CD4-positive, alpha-beta T cell treated with Interleukin-2 at 100 ng/mL for 4 hours (primary cell): ENCODE results near the gene CNBP.
A peak's percentile ranks its signal among the peaks of the same experiment; 100 is the strongest.
"Not testable (repeated sequence)": the region's sequence is repeated elsewhere in the genome, so short reads cannot be mapped to it uniquely, and the experiment has no call there.

ENCODE experiments used
- DNase-seq: peaks from one replicate; pipeline ENCODE4 v3.0.0-alpha.2; 2020; ENCODE audit warnings: low spot score

CNBP gene

GRCh38 chr3:129183569-129184395, at the start of gene CNBP:
Gene CNBP (minus strand): TSS chr3:129183896. CDS start chr3:129171757, 12,139 bp downstream.
- DNase-seq = peak; percentile 92

GRCh38 chr3:129231331-129232119, 47.8 kb upstream of the CNBP start:
- no peak for DNase-seq

GRCh38 chr3:129230311-129231019, 46.8 kb upstream of the CNBP start:
- DNase-seq = peak; percentile 46

DNA sequence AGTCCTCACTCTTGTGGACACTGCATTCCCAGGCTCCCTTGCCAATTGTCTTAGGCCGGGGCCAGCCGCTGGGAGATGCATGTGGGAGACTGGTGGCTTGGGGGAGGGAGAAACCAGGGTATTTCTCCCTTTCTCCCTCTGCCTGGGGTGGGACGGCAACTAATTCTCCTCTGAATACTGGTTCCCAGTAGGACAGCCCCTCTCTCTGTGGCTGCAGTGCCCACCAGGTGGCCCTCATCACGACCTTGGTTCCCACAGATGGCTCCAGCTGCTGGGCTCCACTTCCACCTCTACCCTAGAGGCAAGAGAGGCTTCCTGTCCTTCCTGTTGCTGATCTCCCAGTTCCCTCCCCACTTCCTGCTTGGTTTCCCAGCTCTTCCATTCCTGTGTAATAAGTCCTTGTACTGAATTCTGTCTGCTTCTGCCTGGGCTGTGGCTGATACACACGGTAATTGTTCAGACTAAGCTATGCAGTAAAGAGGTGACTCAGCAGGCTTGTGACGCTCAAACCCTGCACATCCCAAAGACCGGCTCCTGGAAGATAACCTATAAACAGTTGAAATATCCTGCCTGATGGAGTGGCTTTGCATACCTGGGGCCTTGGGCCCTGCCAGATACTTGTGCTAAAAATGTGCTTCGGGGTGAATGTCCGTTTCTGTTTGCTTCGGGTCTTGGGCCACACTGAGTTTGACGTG, 45.3 kb upstream of the CNBP start:
- no peak for DNase-seq

DNA sequence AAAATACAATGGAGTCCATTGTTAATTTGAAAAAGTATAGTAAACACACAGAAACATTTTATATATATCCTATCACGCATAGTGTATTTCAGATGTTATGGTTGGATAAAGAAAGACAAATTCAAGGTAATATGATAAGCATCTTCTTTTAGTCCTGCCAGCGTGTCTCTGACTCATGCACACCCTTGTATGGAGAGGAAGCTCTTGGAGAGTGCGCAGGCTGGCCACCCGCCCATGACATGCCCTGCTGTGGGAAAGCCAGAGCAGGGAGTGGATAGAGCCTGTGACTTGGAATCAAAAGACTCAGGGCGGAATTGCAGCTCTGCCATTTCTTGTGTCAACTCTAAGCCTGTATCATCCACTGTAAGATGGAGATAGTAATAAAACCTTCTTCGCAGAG, 42.7 kb upstream of the CNBP start:
- peak; percentile 29 for DNase-seq

DNA sequence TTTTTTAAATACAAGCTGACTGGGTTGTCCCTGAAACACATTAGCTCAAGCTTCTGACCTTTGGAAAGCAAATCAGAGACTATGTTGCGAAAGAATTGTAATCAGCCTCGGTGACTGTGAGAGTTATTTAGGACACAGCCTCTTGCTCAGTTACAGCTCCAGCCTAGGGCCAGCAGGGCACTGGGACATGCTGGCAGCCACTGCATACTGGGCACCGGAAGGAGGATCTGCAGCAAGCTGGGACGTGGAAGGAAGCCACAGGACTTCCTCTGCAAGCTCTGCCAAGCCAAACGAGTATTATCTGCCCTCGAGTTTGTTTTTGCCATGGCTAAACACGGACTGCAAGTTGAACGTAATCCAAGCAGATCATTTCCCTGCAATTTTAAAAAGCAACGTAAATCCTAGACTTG, 41.3 kb upstream of the CNBP start:
- DNase-seq = no peak

DNA sequence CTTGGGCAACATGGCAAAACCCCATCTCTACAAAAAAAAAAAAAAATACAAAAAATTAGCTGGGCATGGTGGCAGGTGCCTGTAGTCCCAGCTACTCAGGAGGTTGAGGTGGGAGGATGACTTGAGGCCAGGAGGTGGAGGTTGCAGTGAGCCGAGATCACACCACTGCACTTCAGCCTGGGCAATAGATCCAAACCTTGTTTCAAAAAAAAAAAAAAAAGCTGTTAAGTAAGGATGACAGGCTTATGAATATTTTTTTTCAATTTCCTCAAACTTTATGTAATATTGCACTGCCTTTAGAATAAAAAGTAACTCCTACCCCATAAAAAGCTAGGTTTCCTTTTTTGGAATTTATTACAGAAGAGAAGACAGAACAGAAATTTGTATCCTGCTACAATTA, 40.7 kb upstream of the CNBP start:
- DNase-seq = not testable (repeated sequence)

DNA sequence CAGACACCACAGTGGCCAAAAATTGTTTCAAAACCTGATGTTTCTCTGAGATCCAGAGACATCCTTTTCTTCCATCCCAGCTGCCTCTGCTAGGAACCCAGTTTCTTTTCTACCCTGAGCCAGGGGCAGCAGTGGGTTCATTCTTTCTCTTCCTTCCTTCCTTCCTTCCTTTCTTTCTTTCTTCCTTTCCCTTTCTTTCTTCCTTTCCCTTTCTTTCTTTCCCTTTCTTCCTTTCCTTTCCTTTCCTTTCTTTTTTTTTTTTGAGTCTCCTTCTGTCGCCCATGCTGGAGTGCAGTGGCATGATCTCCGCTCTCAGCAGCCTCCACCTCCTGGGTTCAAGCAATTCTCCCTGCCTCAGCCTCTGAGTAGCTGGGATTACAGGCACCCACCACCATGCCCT, 35.0 kb upstream of the CNBP start:
- DNase-seq = no peak

GRCh38 chr3:129213238-129213637, 29.5 kb upstream of the CNBP start:
- DNase-seq = no peak

DNA sequence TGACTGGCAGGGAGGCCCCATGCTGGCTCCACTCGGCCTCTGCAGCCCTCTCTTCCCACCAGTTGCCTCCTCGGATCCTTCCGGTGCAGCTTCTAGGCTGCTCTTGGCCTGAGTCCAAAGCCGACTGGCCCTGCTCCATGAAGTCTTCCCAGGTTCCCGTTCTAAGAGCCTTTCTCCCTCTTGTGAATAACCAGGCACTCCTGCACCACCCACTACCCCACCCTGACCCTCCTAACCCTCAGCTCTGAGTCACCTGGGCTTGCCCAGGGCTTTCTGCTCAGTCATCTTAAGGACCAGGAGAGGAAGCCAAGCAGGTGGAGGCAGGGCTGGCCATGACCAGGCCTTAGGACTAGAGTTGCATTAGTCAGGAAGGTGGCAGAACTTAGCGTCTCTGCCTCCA, 28.1 kb upstream of the CNBP start:
- DNase-seq = no peak

DNA sequence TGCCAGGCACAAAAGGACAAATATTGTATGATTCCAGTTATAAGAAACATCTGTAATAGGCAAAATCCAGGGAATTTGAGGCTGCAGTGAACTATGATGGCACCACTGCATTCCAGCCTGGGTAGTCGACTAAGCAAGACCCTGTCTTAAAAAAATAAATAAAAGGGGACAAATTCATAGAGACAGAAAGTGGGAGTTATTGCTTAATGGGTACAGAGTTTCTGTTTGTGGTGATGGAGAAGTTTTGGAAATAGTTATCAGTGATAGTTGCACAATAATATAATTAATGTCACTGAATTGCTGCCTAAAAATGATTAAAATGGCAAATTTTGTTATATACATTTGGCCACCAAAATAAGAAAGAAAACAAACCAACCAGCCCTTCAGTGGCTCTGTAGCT, 27.6 kb upstream of the CNBP start:
- DNase-seq = no peak

GRCh38 chr3:129207479-129207878, 23.8 kb upstream of the CNBP start:
- DNase-seq = no peak

GRCh38 chr3:129205109-129205832, 21.6 kb upstream of the CNBP start:
- no peak for DNase-seq

DNA sequence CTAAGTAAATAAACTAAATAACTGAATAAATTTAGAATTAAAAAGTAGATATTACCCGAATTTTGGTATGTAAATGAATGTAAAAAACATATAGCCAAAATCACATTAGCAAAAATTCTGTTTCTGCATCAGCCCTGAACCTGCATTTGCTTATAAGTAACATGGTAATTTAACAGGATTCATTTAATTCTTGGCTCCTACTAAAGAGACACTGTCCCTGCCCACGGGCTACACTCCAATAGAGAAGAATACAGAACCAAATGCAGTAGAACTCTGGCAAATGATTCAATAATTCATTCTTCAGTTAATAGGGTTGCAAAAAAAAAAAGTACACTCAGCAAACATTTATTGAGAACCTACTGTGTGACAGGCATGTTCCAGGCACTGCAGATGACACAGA, 20.8 kb upstream of the CNBP start:
- no peak for DNase-seq

GRCh38 chr3:129199366-129199765, 15.7 kb upstream of the CNBP start:
- no peak for DNase-seq

GRCh38 chr3:129197321-129197720, 13.6 kb upstream of the CNBP start:
- no peak for DNase-seq

GRCh38 chr3:129196601-129197000, 12.9 kb upstream of the CNBP start:
- DNase-seq = no peak

- no peak for DNase-seq
Measured at GRCh38 chr3:129195731-129196256, 12.1 kb upstream of the CNBP start.

DNA sequence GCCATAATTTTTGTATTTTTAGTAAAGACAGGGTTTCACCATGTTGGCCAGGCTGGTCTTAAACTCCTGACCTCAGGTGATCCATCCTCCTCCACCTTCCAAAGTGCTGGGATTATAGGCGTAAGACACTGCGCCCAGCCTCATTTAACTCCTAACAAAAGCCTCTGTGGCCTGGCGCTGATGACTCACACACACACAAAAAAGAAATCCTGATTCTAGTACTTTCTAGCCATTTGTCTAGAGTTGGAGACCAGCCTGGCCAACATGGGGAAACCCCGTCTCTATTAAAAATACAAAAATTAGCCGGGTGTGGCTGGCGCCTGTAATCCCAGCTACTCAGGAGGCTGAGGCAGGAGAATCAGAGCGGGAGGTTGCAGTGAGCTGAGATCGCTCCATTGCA, 6.1 kb upstream of the CNBP start:
- DNase-seq = not testable (repeated sequence)

GRCh38 chr3:129187857-129188256, 4.2 kb upstream of the CNBP start:
- no peak for DNase-seq

DNA sequence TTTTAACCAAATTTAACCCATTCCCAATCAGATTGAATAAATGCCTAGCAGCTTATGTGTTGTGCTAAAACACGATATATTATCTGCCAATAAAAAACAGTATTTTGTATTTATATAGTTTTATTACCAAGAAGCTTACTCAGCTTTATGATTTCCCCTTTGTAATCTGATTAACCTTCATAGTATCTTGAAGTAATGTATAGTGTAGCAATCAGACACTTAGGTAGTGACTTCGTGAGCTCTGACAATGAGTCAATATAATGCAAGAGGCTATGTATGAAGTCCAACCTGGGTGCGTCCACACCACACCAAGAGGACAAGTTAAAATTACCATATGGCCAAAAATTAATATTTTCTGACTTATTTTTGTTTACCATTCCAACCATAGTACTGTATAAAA, 2.1 kb upstream of the CNBP start:
- no peak for DNase-seq
